Inferior parietal cortex (tissue), 1 donor: ENCODE data around the gene NSD2.
"Not testable (repeated sequence)": the region's sequence is repeated elsewhere in the genome, so short reads cannot be mapped to it uniquely, and the experiment has no call there.

Source experiments
- DNase-seq: peaks from one replicate; pipeline ENCODE4 v3.0.0-alpha.2; 2016; ENCODE audit errors: extremely low spot score

NSD2 gene

DNA sequence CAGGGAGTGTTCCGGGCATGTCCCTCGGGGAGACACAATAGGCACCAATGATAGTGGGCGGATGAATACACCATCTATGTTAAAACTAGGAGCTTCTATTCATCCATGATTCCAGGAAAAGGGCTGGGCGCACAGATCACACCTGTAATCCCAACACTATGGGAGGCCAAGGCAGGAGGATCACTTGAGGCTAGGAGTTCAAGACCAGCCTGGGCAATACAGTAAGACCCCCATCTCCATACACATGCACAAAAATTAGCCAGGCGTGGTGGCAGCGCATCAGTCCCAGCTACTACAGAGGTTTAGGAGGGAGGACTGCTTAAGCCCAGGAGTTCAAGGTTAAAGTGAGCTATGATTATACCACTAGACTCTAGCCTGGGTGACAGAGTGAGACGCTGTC lies 135.2 kb downstream of the NSD2 start:
- no peak for DNase-seq

GRCh38 chr4:2006956-2007653 lies 135.9 kb downstream of the NSD2 start:
- DNase-seq: no peak

GRCh38 chr4:2007804-2008670 lies 136.8 kb downstream of the NSD2 start:
- no peak for DNase-seq

DNA sequence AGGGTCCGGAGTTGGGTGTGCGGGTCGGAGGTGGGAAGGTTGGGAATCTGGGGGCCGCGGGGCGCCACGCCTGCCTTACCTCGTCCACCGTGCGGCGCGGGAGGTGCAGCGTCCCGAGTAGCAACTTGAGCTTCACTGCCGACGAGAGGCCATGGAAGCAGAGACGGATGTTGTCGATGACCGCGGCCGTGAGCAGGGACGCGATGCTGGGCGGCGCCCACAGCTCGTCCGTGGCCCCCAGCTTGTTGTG lies 137.4 kb downstream of the NSD2 start:
- no peak for DNase-seq

GRCh38 chr4:2008921-2009650 lies 137.9 kb downstream of the NSD2 start, which contains the start of gene NELFA:
NELFA (minus strand) TSS chr4:2008974; CDS start chr4:2008959, 15 bp downstream.
- peak; percentile 98 for DNase-seq

DNA sequence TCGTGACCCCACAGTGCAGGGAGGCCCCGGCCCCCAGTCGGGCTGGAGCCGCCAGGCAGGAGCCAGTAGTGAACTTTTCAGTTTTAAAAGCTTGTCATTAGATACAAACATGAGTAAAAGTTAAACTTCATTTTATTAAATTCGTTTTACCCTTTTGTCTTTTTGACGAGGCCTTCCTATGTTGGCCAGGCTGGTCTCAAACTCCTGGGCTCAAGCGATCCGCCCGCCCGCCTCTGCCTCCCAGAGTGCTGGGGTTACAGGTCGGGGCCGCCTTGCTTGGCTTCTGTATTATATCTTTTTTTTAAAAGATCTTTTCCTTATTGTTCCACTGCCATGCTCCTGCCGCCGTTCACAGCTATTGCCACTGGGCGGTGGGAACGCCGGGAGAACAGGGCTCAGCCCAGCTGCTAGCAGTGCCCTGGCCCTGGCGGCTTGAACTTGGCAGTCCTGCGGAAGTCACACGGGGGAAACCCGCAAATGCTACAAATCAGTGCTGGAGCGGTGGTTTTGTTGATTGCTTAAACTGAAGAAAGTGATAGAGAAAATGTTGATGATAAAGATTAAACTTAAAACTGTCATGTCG lies 138.5 kb downstream of the NSD2 start:
- peak; percentile 16 for DNase-seq

DNA sequence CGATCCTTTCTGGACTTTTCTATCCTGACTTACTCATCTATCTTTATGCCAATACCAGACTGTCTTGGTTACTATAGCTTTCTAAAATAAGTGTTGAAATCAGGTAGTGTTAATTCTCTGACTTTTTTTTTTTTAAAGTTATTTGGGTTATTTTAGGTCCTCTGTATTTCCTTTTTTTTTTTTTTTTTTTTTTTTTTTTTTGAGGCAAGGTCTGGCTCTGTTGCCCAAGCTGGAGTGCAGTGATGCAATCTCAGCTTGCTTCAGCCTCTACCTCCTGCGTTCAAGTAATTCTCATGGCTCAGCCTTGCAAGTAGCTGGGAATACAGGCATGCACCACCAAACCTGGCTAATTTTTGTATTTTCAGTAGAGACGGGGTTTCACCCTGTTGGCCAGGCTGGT lies 140.4 kb downstream of the NSD2 start:
- DNase-seq: no peak

GRCh38 chr4:2015008-2015407 lies 143.8 kb downstream of the NSD2 start:
- DNase-seq: no peak

DNA sequence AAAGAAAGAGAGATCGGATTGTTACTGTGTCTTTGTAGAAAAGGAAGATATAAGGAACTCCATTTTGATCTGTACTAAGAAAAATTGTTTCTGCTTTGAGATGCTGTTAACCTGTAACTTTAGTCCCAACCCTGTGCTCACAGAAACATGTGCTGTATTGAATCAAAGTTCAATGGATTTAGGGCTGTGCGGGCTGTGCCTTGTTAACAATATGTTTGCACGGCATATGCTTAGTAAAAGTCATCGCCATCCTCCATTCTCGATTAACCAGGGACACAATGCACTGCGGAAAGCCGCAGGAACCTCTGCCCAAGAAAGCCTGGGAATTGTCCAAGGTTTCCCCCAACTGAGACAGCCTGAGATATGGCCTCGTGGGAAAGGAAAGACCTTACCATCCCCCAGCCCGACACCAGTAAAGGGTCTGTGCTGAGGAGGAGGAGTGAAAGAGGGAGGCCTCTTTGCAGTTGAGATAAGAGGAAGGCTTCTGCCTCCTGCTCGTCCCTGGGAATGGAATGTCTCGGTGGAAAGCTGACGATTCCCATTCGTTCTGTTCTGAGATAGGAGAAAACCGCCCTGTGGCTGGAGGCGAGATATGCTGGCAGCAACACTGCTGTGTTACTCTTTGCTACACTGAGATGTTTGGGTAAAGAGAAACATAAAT lies 150.3 kb downstream of the NSD2 start:
- not testable (repeated sequence) for DNase-seq

GRCh38 chr4:2024683-2025082 lies 153.5 kb downstream of the NSD2 start:
- no peak for DNase-seq

DNA sequence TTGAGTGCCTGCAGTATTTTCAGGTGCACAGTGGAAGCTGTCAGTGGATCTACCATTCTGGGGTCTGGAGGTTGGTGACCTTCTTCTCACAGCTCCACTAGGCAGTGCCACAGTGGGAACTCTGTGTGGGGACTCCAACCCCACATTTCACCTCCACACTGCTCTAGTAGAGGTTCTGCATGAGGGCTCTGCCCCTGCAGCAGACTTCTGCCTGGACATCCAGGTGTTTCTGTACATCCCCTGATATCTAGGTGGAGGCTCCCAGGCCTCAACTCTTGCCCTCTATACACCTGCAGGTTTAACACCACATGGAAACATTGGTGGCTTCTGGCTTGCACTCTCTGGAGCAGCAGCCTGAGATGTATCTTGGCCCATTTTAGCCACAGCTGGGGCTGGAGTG lies 154.6 kb downstream of the NSD2 start:
- DNase-seq: no peak

DNA sequence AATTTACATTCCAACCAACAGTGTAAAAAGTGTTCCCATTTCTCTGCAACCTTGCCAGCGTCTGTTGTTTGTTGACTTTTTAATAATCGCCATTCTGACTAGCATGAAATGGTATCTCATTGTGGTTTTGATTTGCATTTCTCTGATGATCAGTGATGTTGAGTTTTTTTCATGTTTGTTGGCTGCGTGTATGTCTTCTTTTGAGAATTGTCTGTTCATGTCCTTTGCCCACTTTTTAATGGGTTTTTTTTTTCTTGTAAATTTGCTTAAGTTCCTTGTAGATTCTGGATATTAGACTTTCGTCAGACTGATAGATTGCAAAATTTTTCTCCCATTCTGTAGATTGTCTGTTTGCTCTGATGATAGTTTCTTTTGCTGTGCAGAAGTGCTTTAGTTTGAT lies 155.9 kb downstream of the NSD2 start:
- not testable (repeated sequence) for DNase-seq

DNA sequence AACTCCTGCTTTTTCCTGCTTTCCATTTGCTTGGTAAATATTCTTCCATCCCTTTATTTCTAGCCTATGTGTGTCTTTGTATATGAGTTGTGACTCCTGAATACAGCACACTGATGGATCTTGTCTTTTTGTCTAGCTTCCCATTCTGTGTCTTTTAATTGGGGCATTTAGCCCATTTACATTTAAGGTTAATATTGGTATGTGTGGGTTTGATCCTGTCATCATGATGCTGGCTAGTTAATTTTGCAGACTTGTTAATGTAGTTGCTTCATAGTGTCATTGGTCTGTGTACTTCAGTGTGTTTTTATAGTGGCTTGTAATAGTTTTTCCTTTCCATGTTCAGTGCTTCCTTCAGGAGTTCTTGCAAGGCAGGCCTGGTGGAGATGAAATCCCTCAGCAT lies 160.0 kb downstream of the NSD2 start:
- DNase-seq: not testable (repeated sequence)
